H1 (cell line): ENCODE data around the gene YPEL2. TPM values are rescaled to one million over a fixed set of nuclear protein-coding genes. Genes with fewer than 3 reads are reported as not detected.

Experiments
- CTCF ChIA-PET: fragments of 300-600 bp; sonication (Branson Sonifier 250); formaldehyde crosslinking; loops from one replicate; lab custom pipeline; 2021; ENCODE audit not compliant: partially characterized antibody; lab: Charles Lee
- POLR2A ChIA-PET: fragments of 300-600 bp; sonication (Branson Sonifier 250); formaldehyde crosslinking; loops from one replicate; lab custom pipeline; 2021; ENCODE audit warnings: inconsistent platforms; ENCODE audit not compliant: partially characterized antibody; lab: Charles Lee
- DNase-seq, 2 experiments: peaks; one replicate each; pipeline versions ENCODE4 v3.0.0 to v3.0.0-alpha.2; 2010 to 2022; ENCODE audit warnings: low spot score in 2 of 2, low read depth in 1 of 2, mixed read lengths in 1 of 2
- FAIRE-seq: peaks from 2 replicates; lab custom pipeline; 2011; peaks lifted over from hg19 to GRCh38; lab: Jason Lieb, UNC
- H2AFZ ChIP-seq: 2 replicates; pipeline ENCODE4 v1.8.1; 2012; ENCODE audit warnings: low read length, inconsistent platforms
- H2AK5ac ChIP-seq: 2 replicates; pipeline ENCODE4 v1.6.1; 2013; ENCODE audit warnings: low read depth, low read length
- H2BK120ac ChIP-seq: replicated peaks from 2 replicates; pipeline ENCODE3; 2013; ENCODE audit warnings: low read depth, low read length, inconsistent platforms
- H2BK12ac ChIP-seq: 2 replicates; pipeline ENCODE4 v1.6.1; 2013; ENCODE audit warnings: low read depth, low read length
- H2BK15ac ChIP-seq: 2 replicates; pipeline ENCODE4 v1.6.1; 2013; ENCODE audit warnings: low read length
- H2BK20ac ChIP-seq: 2 replicates; pipeline ENCODE4 v1.6.1; 2013; ENCODE audit warnings: low read length
- H2BK5ac ChIP-seq: 2 replicates; pipeline ENCODE4 v1.6.1; 2013; ENCODE audit warnings: low read depth, low read length
- H3K14ac ChIP-seq: 2 replicates; pipeline ENCODE4 v1.6.1; 2013; ENCODE audit warnings: inconsistent platforms; ENCODE audit not compliant: insufficient read length
- H3K18ac ChIP-seq: 2 replicates; pipeline ENCODE4 v1.6.1; 2013; ENCODE audit warnings: low read length; ENCODE audit errors: extremely low read depth
- H3K23ac ChIP-seq: 2 replicates; pipeline ENCODE4 v1.6.1; 2013; ENCODE audit warnings: inconsistent platforms; ENCODE audit not compliant: insufficient read length
- H3K23me2 ChIP-seq: 2 replicates; pipeline ENCODE4 v1.6.1; 2013; ENCODE audit warnings: low read depth, low read length
- H3K27ac ChIP-seq: 2 replicates; pipeline ENCODE4 v1.6.1; 2011; ENCODE audit warnings: low read depth, low read length, inconsistent platforms
- H3K27me3 ChIP-seq, 4 experiments: replicated peaks in 1 of 4; 1 replicate in 1 of 4; 2 replicates in 3 of 4; pipeline versions ENCODE4 v1.6.1 to v1.8.1; 2011 to 2013; ENCODE audit warnings: low read length in 3 of 4, mild to moderate bottlenecking in 3 of 4, inconsistent platforms in 2 of 4, mixed read lengths in 2 of 4, moderate library complexity in 1 of 4; ENCODE audit not compliant: control insufficient read depth in 3 of 4, insufficient read depth in 3 of 4; ENCODE audit errors: extremely low read depth in 1 of 4
- H3K36me3 ChIP-seq, 4 experiments: 2 replicates each; pipeline versions ENCODE4 v1.6.1 to v1.8.1; 2011 to 2013; ENCODE audit warnings: mild to moderate bottlenecking in 4 of 4, low read length in 3 of 4, moderate library complexity in 2 of 4, control low read depth in 1 of 4, inconsistent platforms in 1 of 4; ENCODE audit not compliant: insufficient read depth in 4 of 4, control insufficient read depth in 2 of 4
- H3K4ac ChIP-seq: replicated peaks from 2 replicates; pipeline ENCODE3; 2013; ENCODE audit warnings: low read length, low read depth, mixed read lengths, inconsistent platforms; ENCODE audit not compliant: insufficient read length
- H3K4me1 ChIP-seq, 4 experiments: replicated peaks in 1 of 4; 1 replicate in 1 of 4; 2 replicates in 3 of 4; pipeline versions ENCODE4 v1.6.1 to v1.8.1; 2011 to 2013; ENCODE audit warnings: low read length in 3 of 4, inconsistent platforms in 2 of 4, mixed read lengths in 1 of 4; ENCODE audit not compliant: insufficient read depth in 4 of 4, control insufficient read depth in 3 of 4
- H3K4me2 ChIP-seq, 2 experiments: 2 replicates each; pipeline versions ENCODE4 v1.6.1 to v1.8.1; 2011 to 2013; ENCODE audit warnings: low read depth in 2 of 2, low read length in 2 of 2, control low read depth in 1 of 2, inconsistent platforms in 1 of 2, mild to moderate bottlenecking in 1 of 2; ENCODE audit not compliant: insufficient read depth in 1 of 2
- H3K4me3 ChIP-seq, 4 experiments: fragments of 200-600, 300-600 bp in 1 of 4; sonication (generic), shearing (Covaris generic), sonication (Bioruptor Twin) in 1 of 4; 2 replicates each; pipeline versions ENCODE4 v1.5.1 to v1.8.1; 2011 to 2016; ENCODE audit warnings: low read length in 4 of 4, low read depth in 3 of 4, control low read depth in 2 of 4, inconsistent platforms in 2 of 4, mild to moderate bottlenecking in 2 of 4, mixed read lengths in 1 of 4, moderate library complexity in 1 of 4; ENCODE audit not compliant: insufficient read depth in 2 of 4; ENCODE audit errors: extremely low read depth in 1 of 4
- H3K56ac ChIP-seq: replicated peaks from 2 replicates; pipeline ENCODE3; 2013; ENCODE audit warnings: low read depth, mild to moderate bottlenecking, mixed read lengths, low read length, inconsistent platforms; ENCODE audit not compliant: insufficient read length
- H3K79me1 ChIP-seq: 2 replicates; pipeline ENCODE4 v1.6.1; 2013; ENCODE audit warnings: low read depth, low read length, control low read depth
- H3K79me2 ChIP-seq, 2 experiments: 2 replicates each; pipeline versions ENCODE4 v1.6.1 to v1.8.1; 2012 to 2013; ENCODE audit warnings: low read length in 2 of 2, mild to moderate bottlenecking in 2 of 2, inconsistent platforms in 1 of 2; ENCODE audit not compliant: insufficient read depth in 2 of 2, control insufficient read depth in 1 of 2
- H3K9ac ChIP-seq, 4 experiments: replicated peaks in 1 of 4; 1 replicate in 1 of 4; 2 replicates in 3 of 4; pipeline versions ENCODE4 v1.6.1 to v1.8.1; 2011 to 2013; ENCODE audit warnings: low read depth in 3 of 4, low read length in 3 of 4, control low read depth in 2 of 4, mild to moderate bottlenecking in 2 of 4, moderate library complexity in 2 of 4, inconsistent platforms in 1 of 4; ENCODE audit errors: extremely low read depth in 1 of 4
- H3K9me3 ChIP-seq, 2 experiments: 2 replicates each; pipeline versions ENCODE4 v1.6.1 to v1.8.1; 2012 to 2013; ENCODE audit warnings: mild to moderate bottlenecking in 2 of 2, moderate library complexity in 2 of 2, control low read depth in 1 of 2, inconsistent platforms in 1 of 2, low read depth in 1 of 2, low read length in 1 of 2, mixed read lengths in 1 of 2; ENCODE audit not compliant: insufficient read depth in 2 of 2
- H4K20me1 ChIP-seq, 2 experiments: replicated peaks in 1 of 2; 2 replicates each; pipeline versions ENCODE3 to v1.8.1; 2011 to 2013; ENCODE audit warnings: inconsistent platforms in 2 of 2, low read length in 2 of 2, mild to moderate bottlenecking in 1 of 2; ENCODE audit not compliant: insufficient read depth in 2 of 2, control insufficient read depth in 1 of 2
- H4K5ac ChIP-seq: 2 replicates; pipeline ENCODE4 v1.6.1; 2013; ENCODE audit warnings: low read length, low read depth, mixed read lengths, inconsistent platforms; ENCODE audit not compliant: insufficient read length
- H4K8ac ChIP-seq: 2 replicates; pipeline ENCODE4 v1.8.0; 2013; ENCODE audit warnings: mild to moderate bottlenecking, moderate library complexity, low read length, inconsistent platforms; ENCODE audit not compliant: insufficient read depth; ENCODE audit errors: extremely low read depth
- H4K91ac ChIP-seq: replicated peaks from 2 replicates; pipeline ENCODE3; 2013; ENCODE audit warnings: low read length, mixed read lengths, inconsistent platforms; ENCODE audit not compliant: insufficient read length
- ASH2L ChIP-seq: fragments of 200-600, 300-600 bp; sonication (generic); IDR thresholded peaks from one replicate; pipeline ENCODE4 v1.7.1; 2017; ENCODE audit warnings: low read length
- CBX5 ChIP-seq: fragments of 300-800, 300-1000 bp; sonication (generic); IDR thresholded peaks from 2 replicates; pipeline ENCODE4 v1.7.1; 2016; ENCODE audit warnings: antibody characterized with exemption, low read length, low read depth
- CHD2 ChIP-seq: IDR thresholded peaks from 2 replicates; pipeline ENCODE4 v1.6.1; 2012; ENCODE audit warnings: low read length, improper control_type of control experiment
- EP300 ChIP-seq, 2 experiments: IDR thresholded peaks; 1 replicate in 1 of 2; 2 replicates in 1 of 2; pipeline ENCODE4 v1.6.1; 2011 to 2012; ENCODE audit warnings: low read depth in 2 of 2, low read length in 2 of 2, mild to moderate bottlenecking in 2 of 2, borderline replicate concordance in 1 of 2, inconsistent platforms in 1 of 2, moderate library complexity in 1 of 2
- HDAC6 ChIP-seq: IDR thresholded peaks from one replicate; pipeline ENCODE4 v1.7.1; 2012; ENCODE audit warnings: low read depth, mild to moderate bottlenecking, inconsistent platforms, low read length, moderate library complexity
- JUND ChIP-seq: IDR thresholded peaks from 2 replicates; pipeline ENCODE4 v1.6.1; 2011; ENCODE audit warnings: mild to moderate bottlenecking, improper control_type of control experiment, low read length
- MAFK ChIP-seq: IDR thresholded peaks from 2 replicates; pipeline ENCODE4 v1.6.1; 2012; ENCODE audit warnings: low read depth, mild to moderate bottlenecking, improper control_type of control experiment, low read length
- MAX ChIP-seq: IDR thresholded peaks from 2 replicates; pipeline ENCODE4 v1.6.1; 2012; ENCODE audit warnings: inconsistent platforms
- POLR2A ChIP-seq, 2 experiments: IDR thresholded peaks; 1 replicate in 1 of 2; 2 replicates in 1 of 2; pipeline ENCODE4 v1.6.1; 2011; ENCODE audit warnings: low read depth in 2 of 2, low read length in 2 of 2, mild to moderate bottlenecking in 2 of 2; ENCODE audit errors: control extremely low read depth in 1 of 2
- RAD21 ChIP-seq, 2 experiments: IDR thresholded peaks in 1 of 2; conservative IDR thresholded peaks in 1 of 2; 2 replicates each; pipeline ENCODE4 v1.6.1; 2011; ENCODE audit warnings: low read depth in 2 of 2, low read length in 2 of 2, improper control_type of control experiment in 1 of 2, inconsistent platforms in 1 of 2, mild to moderate bottlenecking in 1 of 2, moderate library complexity in 1 of 2
- RFX5 ChIP-seq: IDR thresholded peaks from 2 replicates; pipeline ENCODE4 v1.6.1; 2011; ENCODE audit warnings: low read depth, low read length, improper control_type of control experiment, borderline replicate concordance
- SIN3A ChIP-seq, 2 experiments: IDR thresholded peaks in 1 of 2; conservative IDR thresholded peaks in 1 of 2; 2 replicates each; pipeline ENCODE4 v1.6.1; 2011 to 2012; ENCODE audit warnings: low read length in 2 of 2, improper control_type of control experiment in 1 of 2, low read depth in 1 of 2, mild to moderate bottlenecking in 1 of 2
- TEAD4 ChIP-seq: IDR thresholded peaks from 2 replicates; pipeline ENCODE4 v1.6.1; 2012; ENCODE audit warnings: low read depth, low read length, inconsistent platforms, mixed read lengths
- ZNF274 ChIP-seq: IDR thresholded peaks from 2 replicates; pipeline ENCODE4 v1.7.0; 2012; ENCODE audit warnings: low read length, borderline replicate concordance; ENCODE audit errors: extremely low read depth
- WGBS, 2 experiments: shearing (Covaris generic) in 1 of 2; methylation state at CpG; one replicate each; pipeline versions ENCODE4 v1.1.6 to v1.1.7; 2013 to 2015; ENCODE audit warnings: low lambda C conversion rate in 2 of 2, mixed read lengths in 2 of 2, inconsistent platforms in 1 of 2, low coverage in 1 of 2, missing lambda C conversion rate in 1 of 2; ENCODE audit not compliant: insufficient replicate concordance in 2 of 2, insufficient coverage in 1 of 2, insufficient read length in 1 of 2; ENCODE audit errors: extremely low coverage in 1 of 2, missing lambda C conversion rate in 1 of 2; 5-methylcytosine and 5-hydroxymethylcytosine counted together
- polyA plus RNA-seq, 7 experiments: library from polyadenylated mRNA; depleted of rRNA in 3 of 7; stranded (reverse) in 5 of 7; unstranded in 2 of 7; fragments of >200 nt in 5 of 7; fragments of 200-250 nt in 2 of 7; gene quantifications; 1 replicate in 5 of 7; 2 replicates in 1 of 7; 4 replicates in 1 of 7; pipeline versions ENCODE4 v1.2.1 to v1.2.3, GENCODE V29; 2011 to 2013; ENCODE audit warnings: missing spikeins in 2 of 7, mixed read lengths in 2 of 7
- total RNA-seq: library from RNA; stranded (reverse); fragmentation: NEBNext Ultra II Directional; extraction: Animal tissue kit (Norgen Biotek cat#: 25700); gene quantifications from 2 replicates; pipeline ENCODE4 v1.2.1, GENCODE V29; 2021

Gene YPEL2
- total and polyA plus RNA-seq, 2 of the 8 experiments (the other 6 are each of a cell fraction or from before 2014, with no cell fraction given), result 1.6 to 3.5 TPM

DNA sequence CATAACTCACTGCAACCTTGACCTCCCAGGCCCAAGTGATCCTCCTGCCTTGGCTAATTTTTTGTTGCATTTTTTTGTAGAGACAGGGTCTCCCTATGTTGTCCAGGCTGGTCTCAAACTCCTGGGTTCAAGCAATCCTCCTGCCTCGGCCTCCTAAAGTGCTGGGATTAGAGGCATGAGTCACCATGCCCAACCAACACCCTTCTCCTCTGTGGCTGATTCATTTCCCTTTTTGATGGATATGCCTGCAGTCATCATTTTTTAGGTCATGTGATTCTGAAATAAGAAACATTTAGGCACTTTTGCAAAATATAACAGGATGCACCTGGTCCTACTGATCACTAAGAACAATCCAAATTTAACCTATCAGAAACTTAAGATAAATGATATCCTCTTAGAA is 44.0 kb upstream of the YPEL2 start:
- Histone ChIP-seq H3K4me1 (peaks cover 0 to 6% (median 2%) of the 10 kb centered on the region in 4 experiments; a peak in 4 of 7 replicates), H2BK20ac (no peak overlapping the region), H4K91ac (no peak overlapping the region), H4K20me1 (no peaks in the 10 kb centered on the region), H2BK12ac (no peak overlapping the region), H3K36me3 (no peaks in the 10 kb centered on the region), H3K4ac (no peak overlapping the region), H3K4me2 (no peak overlapping the region), H3K9ac (no peak overlapping the region), H2BK120ac (no peak overlapping the region), H2BK15ac (no peak overlapping the region), H3K79me1 (no peaks in the 10 kb centered on the region), H3K9me3 (no peaks in the 10 kb centered on the region), H3K14ac (no peak overlapping the region), H3K27me3 (no peaks in the 10 kb centered on the region), H2BK5ac (no peak overlapping the region), H3K27ac (no peak overlapping the region), H4K8ac (no peak overlapping the region), H4K5ac (no peak overlapping the region), H3K23me2 (no peaks in the 10 kb centered on the region), H3K18ac (no peak overlapping the region), H3K79me2 (no peaks in the 10 kb centered on the region), H3K23ac (no peak overlapping the region), H2AFZ (no peak overlapping the region), H3K4me3 (no peak overlapping the region), H2AK5ac (no peak overlapping the region), H3K56ac (no peak overlapping the region)
- CTCF ChIA-PET, result no interaction called here
- POLR2A ChIA-PET, result no interaction called here
- DNase-seq, result no peak
- FAIRE-seq, result no peak
- 80% methylated on average over 1 of the region's 1 CpG; no CpG with 5 or more reads in 1 of the 2 experiments for WGBS, 2 experiments
- TF ChIP-seq HDAC6 (no peak), EP300 (IDR thresholded peaks at IDR 0.05; ENCODE audit: borderline replicate concordance in 1 of 2, low read depth in 2 of 2, low read length in 2 of 2) (no peak), TEAD4 (no peak), RFX5 (no peak), MAFK (no peak), ZNF274 (no peak), POLR2A (IDR thresholded peaks at IDR 0.05; ENCODE audit: control extremely low read depth in 1 of 2, low read depth in 2 of 2, low read length in 2 of 2) (no peak), JUND (no peak), SIN3A (conservative IDR thresholded peaks at IDR 0.05 in 1 of 2, IDR thresholded peaks at IDR 0.05 in 1 of 2; ENCODE audit: low read depth in 1 of 2, low read length in 2 of 2) (no peak), CHD2 (no peak), MAX (no peak), CBX5 (no peak), RAD21 (IDR thresholded peaks at IDR 0.05 in 1 of 2, conservative IDR thresholded peaks at IDR 0.05 in 1 of 2; ENCODE audit: low read depth in 2 of 2, low read length in 2 of 2) (no peak), ASH2L (no peak)
